Thyroid gland (tissue), 4 donors: ENCODE measurements around the gene INTS7.

Experiments used
- POLR2A ChIP-seq, 2 donors: fragments of 450-650 bp; IDR thresholded peaks; one replicate each; pipeline ENCODE4 v1.6.1; 2017; ENCODE audit warnings: antibody characterized with exemption in 2 of 2, mild to moderate bottlenecking in 2 of 2, moderate library complexity in 1 of 2
- TF ChIP-seq, protein P1 (sequence below), 6 experiments: fragments of 200-600 bp in 3 of 6; fragments of 450-650 bp in 3 of 6; sonication (generic) in 3 of 6; IDR thresholded peaks; one replicate each; pipeline ENCODE4 v1.5.1; 2016 to 2019; ENCODE audit warnings: antibody characterized with exemption in 6 of 6, mild to moderate bottlenecking in 2 of 6, inconsistent platforms in 1 of 6, moderate library complexity in 1 of 6

DNA sequence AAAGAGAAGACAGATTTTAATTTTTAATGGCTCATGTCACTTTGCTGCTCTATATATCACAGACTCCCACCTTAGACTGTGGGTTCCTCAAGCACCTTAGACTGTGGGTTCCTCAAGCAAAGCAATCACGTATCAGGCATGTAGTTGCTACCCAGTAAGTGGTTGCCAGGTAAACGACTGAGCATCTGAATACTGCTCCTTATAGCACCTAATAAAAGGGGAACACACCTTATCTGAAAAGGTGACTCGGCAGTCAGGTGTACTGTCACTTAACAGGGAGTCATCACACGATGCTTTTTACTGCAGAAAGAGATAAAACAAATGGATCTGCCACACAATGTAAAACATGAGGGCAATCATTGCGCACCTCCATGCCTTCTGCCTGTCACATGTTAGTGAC is 112.3 kb downstream of the INTS7 start:
- TF ChIP-seq, protein P1, sequence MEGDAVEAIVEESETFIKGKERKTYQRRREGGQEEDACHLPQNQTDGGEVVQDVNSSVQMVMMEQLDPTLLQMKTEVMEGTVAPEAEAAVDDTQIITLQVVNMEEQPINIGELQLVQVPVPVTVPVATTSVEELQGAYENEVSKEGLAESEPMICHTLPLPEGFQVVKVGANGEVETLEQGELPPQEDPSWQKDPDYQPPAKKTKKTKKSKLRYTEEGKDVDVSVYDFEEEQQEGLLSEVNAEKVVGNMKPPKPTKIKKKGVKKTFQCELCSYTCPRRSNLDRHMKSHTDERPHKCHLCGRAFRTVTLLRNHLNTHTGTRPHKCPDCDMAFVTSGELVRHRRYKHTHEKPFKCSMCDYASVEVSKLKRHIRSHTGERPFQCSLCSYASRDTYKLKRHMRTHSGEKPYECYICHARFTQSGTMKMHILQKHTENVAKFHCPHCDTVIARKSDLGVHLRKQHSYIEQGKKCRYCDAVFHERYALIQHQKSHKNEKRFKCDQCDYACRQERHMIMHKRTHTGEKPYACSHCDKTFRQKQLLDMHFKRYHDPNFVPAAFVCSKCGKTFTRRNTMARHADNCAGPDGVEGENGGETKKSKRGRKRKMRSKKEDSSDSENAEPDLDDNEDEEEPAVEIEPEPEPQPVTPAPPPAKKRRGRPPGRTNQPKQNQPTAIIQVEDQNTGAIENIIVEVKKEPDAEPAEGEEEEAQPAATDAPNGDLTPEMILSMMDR (IDR thresholded peaks at IDR 0.05): no peak
- no peak for TF ChIP-seq POLR2A (IDR thresholded peaks at IDR 0.05)
